Testis (tissue), 3 donors: ENCODE data around the gene JMJD6. TPM values are rescaled to one million over a fixed set of nuclear protein-coding genes. Genes with fewer than 3 reads are reported as not detected.

ENCODE experiments used
- DNase-seq: peaks from one replicate; pipeline ENCODE4 v3.0.0-alpha.2; 2019
- H3K27ac ChIP-seq, 2 donors: fragments of 200-600 bp; sonication (generic); one replicate each; pipeline ENCODE4 v1.5.1; 2019
- H3K27me3 ChIP-seq: fragments of 200-600 bp; sonication (generic); one replicate; pipeline ENCODE4 v1.5.1; 2019
- H3K36me3 ChIP-seq: fragments of 200-600 bp; sonication (generic); one replicate; pipeline ENCODE4 v1.5.1; 2017; ENCODE audit warnings: low read depth; ENCODE audit errors: missing control alignments
- H3K4me1 ChIP-seq: fragments of 200-600 bp; sonication (generic); one replicate; pipeline ENCODE4 v1.5.1; 2019
- H3K4me3 ChIP-seq, 2 donors: fragments of 200-600 bp; sonication (generic); one replicate each; pipeline ENCODE4 v1.5.1; 2017 to 2019
- H3K9me3 ChIP-seq: fragments of 200-600 bp; sonication (generic); one replicate; pipeline ENCODE4 v1.5.1; 2017
- POLR2A ChIP-seq: fragments of 450-650 bp; IDR thresholded peaks from one replicate; pipeline ENCODE4 v1.6.1; 2017; ENCODE audit warnings: antibody characterized with exemption, mild to moderate bottlenecking, moderate library complexity
- WGBS, 2 donors: methylation state at CpG; one replicate each; pipeline ENCODE4 v1.1.5; 2018; 5-methylcytosine and 5-hydroxymethylcytosine counted together
- intact Hi-C: fragments of 100-400 bp; cut with DNase I; formaldehyde crosslinking; loops from one replicate; pipeline ENCODE4 v1.15.1; 2023; ENCODE audit warnings: low total_unique reads
- polyA plus RNA-seq: library from polyadenylated mRNA; stranded (reverse); fragments of 350-450 nt; fragmentation: Illumina TruSeq; extraction: RNeasy Lipid Tissue Mini Kit (QIAGEN cat#74804); gene quantifications from one replicate; pipeline ENCODE4 v1.2.3, GENCODE V29; 2014; ENCODE audit warnings: low read depth, low replicate concordance; ENCODE audit not compliant: insufficient read depth
- total RNA-seq, 2 donors: library from RNA; depleted of rRNA; stranded (reverse); fragments of >200 nt; gene quantifications; one replicate each; pipeline ENCODE4 v1.2.3, GENCODE V29; 2016
- TF ChIP-seq, protein P1 (sequence below), 3 experiments: fragments of 450-650 bp in 2 of 3; fragments of 200-600 bp in 1 of 3; sonication (generic) in 1 of 3; IDR thresholded peaks; one replicate each; pipeline ENCODE4 v1.5.1; 2016 to 2019; ENCODE audit warnings: antibody characterized with exemption in 3 of 3, mild to moderate bottlenecking in 2 of 3, moderate library complexity in 1 of 3

JMJD6 gene
- total and polyA plus RNA-seq, 3 donors from 2014 or later = 31.7 to 44.6 (median 40.5) TPM

- H3K27me3 ChIP-seq = no peaks in the 10 kb centered on the region
- H3K4me1 ChIP-seq = no peaks in the 10 kb centered on the region
- no peak overlapping the region for H3K4me3 ChIP-seq
- no peak overlapping the region for H3K27ac ChIP-seq
- no peaks in the 10 kb centered on the region for H3K9me3 ChIP-seq
- DNase-seq = no peak
- intact Hi-C loops = no loop called here
- no peaks in the 10 kb centered on the region for H3K36me3 ChIP-seq
- WGBS, 2 donors = 94 to 96% methylated on average over 5 of the region's 5 CpGs
- TF ChIP-seq, protein P1, sequence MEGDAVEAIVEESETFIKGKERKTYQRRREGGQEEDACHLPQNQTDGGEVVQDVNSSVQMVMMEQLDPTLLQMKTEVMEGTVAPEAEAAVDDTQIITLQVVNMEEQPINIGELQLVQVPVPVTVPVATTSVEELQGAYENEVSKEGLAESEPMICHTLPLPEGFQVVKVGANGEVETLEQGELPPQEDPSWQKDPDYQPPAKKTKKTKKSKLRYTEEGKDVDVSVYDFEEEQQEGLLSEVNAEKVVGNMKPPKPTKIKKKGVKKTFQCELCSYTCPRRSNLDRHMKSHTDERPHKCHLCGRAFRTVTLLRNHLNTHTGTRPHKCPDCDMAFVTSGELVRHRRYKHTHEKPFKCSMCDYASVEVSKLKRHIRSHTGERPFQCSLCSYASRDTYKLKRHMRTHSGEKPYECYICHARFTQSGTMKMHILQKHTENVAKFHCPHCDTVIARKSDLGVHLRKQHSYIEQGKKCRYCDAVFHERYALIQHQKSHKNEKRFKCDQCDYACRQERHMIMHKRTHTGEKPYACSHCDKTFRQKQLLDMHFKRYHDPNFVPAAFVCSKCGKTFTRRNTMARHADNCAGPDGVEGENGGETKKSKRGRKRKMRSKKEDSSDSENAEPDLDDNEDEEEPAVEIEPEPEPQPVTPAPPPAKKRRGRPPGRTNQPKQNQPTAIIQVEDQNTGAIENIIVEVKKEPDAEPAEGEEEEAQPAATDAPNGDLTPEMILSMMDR (IDR thresholded peaks at IDR 0.05) = no peak
- no peak for TF ChIP-seq POLR2A
Observed at GRCh38 chr17:76757256-76757655, 30.9 kb upstream of the JMJD6 start.

DNA sequence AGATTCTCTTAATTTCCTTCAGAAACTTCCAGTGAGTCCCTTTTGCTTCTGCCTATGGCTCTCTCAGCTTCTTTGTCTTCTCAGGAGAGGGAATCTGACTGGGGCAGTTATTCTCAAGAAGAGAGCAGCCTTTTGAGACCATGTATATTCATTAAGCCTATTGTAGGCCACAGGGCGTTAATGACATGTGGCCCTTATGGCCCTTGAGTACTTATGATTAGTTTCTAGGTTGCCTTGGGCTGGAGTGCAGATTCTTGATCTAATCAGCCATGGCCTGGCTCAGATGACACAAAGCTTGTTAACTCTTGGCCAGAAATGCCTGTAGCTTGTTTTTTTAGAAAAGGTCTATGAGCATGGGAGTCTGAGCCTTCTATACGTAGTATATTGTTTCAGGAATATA lies 28.9 kb upstream of the JMJD6 start:
- H3K9me3 ChIP-seq = no peaks in the 10 kb centered on the region
- no peaks in the 10 kb centered on the region for H3K36me3 ChIP-seq
- no peak for TF ChIP-seq POLR2A
- TF ChIP-seq, protein P1 (IDR thresholded peaks at IDR 0.05) = no peak
- H3K27me3 ChIP-seq = no peaks in the 10 kb centered on the region
- no peak for DNase-seq
- 94 to 98% methylated on average over 2 of the region's 2 CpGs for WGBS, 2 donors
- intact Hi-C loops = no loop called here
- no peak overlapping the region for H3K27ac ChIP-seq
- no peaks in the 10 kb centered on the region for H3K4me1 ChIP-seq
- H3K4me3 ChIP-seq = no peak overlapping the region

DNA sequence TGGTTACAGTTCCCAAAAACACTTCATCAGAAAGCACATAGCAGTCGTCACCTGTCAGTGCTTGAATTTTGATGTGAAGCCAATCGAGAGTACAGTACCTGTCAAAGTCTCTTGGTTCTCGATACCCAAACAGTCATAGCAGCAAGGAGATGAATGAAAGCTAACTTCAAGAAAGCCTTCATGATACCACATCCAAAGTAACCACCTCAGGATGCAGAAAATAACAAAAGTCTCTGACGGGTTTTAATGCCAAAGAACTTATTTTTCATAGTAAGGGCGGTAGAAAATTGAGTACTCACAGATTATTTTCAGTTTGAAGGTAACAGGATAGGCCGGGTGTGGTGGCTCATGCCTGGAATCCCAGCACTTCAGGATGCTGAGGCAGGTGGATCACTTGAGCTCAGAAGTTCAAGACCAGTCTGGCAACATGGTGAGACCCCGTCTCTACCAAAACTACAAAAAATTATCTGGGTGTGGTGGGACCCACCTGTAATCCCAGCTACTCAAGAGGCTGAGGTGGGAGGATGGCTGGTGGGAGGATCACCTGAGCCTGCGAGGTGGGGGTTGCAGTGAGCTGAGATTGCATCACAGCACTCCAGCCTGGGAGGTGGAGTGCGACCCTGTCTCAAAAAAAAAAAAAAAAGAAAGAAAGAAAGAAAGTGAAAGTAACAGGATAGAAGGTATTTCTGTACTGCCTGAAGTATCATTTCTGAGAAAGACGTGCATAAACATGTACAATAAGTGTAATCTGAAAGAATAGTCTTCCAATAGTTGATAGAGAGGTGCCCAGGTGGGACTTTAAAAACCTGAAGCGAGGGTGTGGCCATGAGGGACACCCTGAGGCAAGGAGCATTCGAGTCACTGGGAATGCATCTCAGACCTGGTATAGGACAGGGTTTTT lies 26.9 kb upstream of the JMJD6 start:
- H3K4me3 ChIP-seq = no peak overlapping the region
- H3K4me1 ChIP-seq = no peaks in the 10 kb centered on the region
- TF ChIP-seq POLR2A = no peak
- DNase-seq = no peak
- no peaks in the 10 kb centered on the region for H3K9me3 ChIP-seq
- no peaks in the 10 kb centered on the region for H3K27me3 ChIP-seq
- 90 to 91% methylated on average over 12 of the region's 12 CpGs for WGBS, 2 donors
- H3K36me3 ChIP-seq = no peaks in the 10 kb centered on the region
- H3K27ac ChIP-seq = no peak overlapping the region
- intact Hi-C loops = no loop called here

GRCh38 chr17:76752006-76752405 lies 25.6 kb upstream of the JMJD6 start:
- intact Hi-C loops = no loop called here
- H3K4me3 ChIP-seq = no peak overlapping the region
- H3K4me1 ChIP-seq = no peaks in the 10 kb centered on the region
- no peak overlapping the region for H3K27ac ChIP-seq
- H3K27me3 ChIP-seq = no peaks in the 10 kb centered on the region
- WGBS, 2 donors = 88 to 94% methylated on average over 4 of the region's 4 CpGs
- no peak for TF ChIP-seq POLR2A
- TF ChIP-seq, protein P1 (IDR thresholded peaks at IDR 0.05) = no peak
- DNase-seq = no peak
- no peaks in the 10 kb centered on the region for H3K36me3 ChIP-seq
- H3K9me3 ChIP-seq = no peaks in the 10 kb centered on the region

GRCh38 chr17:76751416-76751993 lies 25.1 kb upstream of the JMJD6 start:
- no peak for DNase-seq
- WGBS, 2 donors = 82 to 85% methylated on average over 3 of the region's 3 CpGs

More at GRCh38 chr17:76751416-76751993, 25.1 kb upstream of the JMJD6 start:
- Histone ChIP-seq H3K4me3 (no peak overlapping the region), H3K36me3 (no peaks in the 10 kb centered on the region), H3K9me3 (no peaks in the 10 kb centered on the region), H3K4me1 (no peaks in the 10 kb centered on the region), H3K27ac (no peak overlapping the region), H3K27me3 (no peaks in the 10 kb centered on the region)
- intact Hi-C loops = no loop called here
- TF ChIP-seq, protein P1 (IDR thresholded peaks at IDR 0.05) = no peak
- TF ChIP-seq POLR2A = no peak
